Skeletal muscle tissue (tissue), 4 donors: ENCODE measurements around the gene EXOC4. TPM values are rescaled to one million over a fixed set of nuclear protein-coding genes. Genes with fewer than 3 reads are reported as not detected.

ENCODE experiments used
- H3K27ac ChIP-seq: one replicate; pipeline ENCODE4 v1.7.0; 2013; ENCODE audit warnings: mild to moderate bottlenecking, low read depth, low read length, inconsistent platforms
- H3K27me3 ChIP-seq, 3 donors: one replicate each; pipeline ENCODE4 v1.7.0; 2013; ENCODE audit warnings: low read length in 3 of 3; ENCODE audit not compliant: control insufficient read depth in 3 of 3, insufficient read depth in 3 of 3
- H3K36me3 ChIP-seq, 3 donors: one replicate each; pipeline ENCODE4 v1.7.0; 2013; ENCODE audit warnings: low read length in 3 of 3; ENCODE audit not compliant: control insufficient read depth in 3 of 3, insufficient read depth in 3 of 3
- H3K4me1 ChIP-seq, 3 donors: one replicate each; pipeline ENCODE4 v1.7.0; 2013; ENCODE audit warnings: low read length in 3 of 3, mild to moderate bottlenecking in 3 of 3; ENCODE audit not compliant: control insufficient read depth in 3 of 3, insufficient read depth in 3 of 3
- H3K4me3 ChIP-seq, 3 donors: one replicate each; pipeline ENCODE4 v1.7.0; 2013; ENCODE audit warnings: low read length in 3 of 3
- H3K9ac ChIP-seq, 3 donors: one replicate each; pipeline ENCODE4 v1.7.0; 2013; ENCODE audit warnings: low read length in 3 of 3, mild to moderate bottlenecking in 3 of 3, moderate library complexity in 2 of 3, low read depth in 1 of 3
- H3K9me3 ChIP-seq, 3 donors: one replicate each; pipeline ENCODE4 v1.7.0; 2013; ENCODE audit warnings: low read length in 3 of 3; ENCODE audit not compliant: control insufficient read depth in 3 of 3
- total RNA-seq: library from RNA; depleted of rRNA; stranded (reverse); fragments of >200 nt; gene quantifications from one replicate; pipeline ENCODE4 v1.2.3, GENCODE V29; 2014
- donor health status: Osteomylitis.

EXOC4 gene
- total RNA-seq, 1 donor from 2014 or later: 129 TPM

DNA sequence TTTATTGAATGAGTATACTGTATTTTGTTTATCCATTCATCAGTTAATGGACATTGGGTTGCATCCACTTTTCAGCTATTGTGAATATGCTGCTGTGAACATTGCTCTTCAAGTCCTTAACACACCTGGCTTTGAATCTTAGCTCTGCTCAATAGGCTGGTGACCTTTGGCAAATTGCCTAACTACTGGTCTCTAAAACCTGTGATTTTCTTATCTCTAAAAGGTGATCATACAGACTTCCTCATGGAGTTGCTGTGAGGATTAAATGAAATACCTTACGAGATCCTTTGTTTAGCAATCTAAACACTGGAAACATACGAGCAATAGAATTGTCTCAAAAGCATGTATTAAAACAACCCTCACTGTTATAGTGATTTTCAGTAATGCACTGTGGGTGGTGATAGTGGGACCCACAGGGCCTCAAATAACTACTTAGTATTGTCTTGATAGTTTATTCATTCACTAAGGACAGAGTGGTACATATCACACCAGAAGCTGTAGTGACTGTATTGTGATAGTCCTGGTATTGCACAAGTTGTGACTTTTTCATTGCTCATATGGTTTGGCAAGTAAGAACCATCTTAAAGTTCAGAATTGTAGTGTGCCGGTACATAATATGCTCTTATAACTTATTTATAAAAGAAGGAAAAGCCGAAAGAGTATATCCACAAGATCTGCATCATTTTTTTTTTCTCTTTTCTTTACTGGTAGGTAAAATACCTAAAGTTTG lies 257.6 kb downstream of the EXOC4 start:
- H3K27me3 ChIP-seq: no peaks in the 10 kb centered on the region
- H3K36me3 ChIP-seq: no peaks in the 10 kb centered on the region
- no peak overlapping the region for H3K9ac ChIP-seq
- no peak overlapping the region for H3K27ac ChIP-seq
- H3K4me1 ChIP-seq: no peaks in the 10 kb centered on the region
- no peak overlapping the region for H3K4me3 ChIP-seq
- H3K9me3 ChIP-seq: no peaks in the 10 kb centered on the region

GRCh38 chr7:133511252-133511651 lies 258.4 kb downstream of the EXOC4 start:
- H3K4me3 ChIP-seq: no peak overlapping the region
- H3K4me1 ChIP-seq: no peaks in the 10 kb centered on the region
- no peaks in the 10 kb centered on the region for H3K9me3 ChIP-seq
- no peaks in the 10 kb centered on the region for H3K27me3 ChIP-seq
- no peak overlapping the region for H3K9ac ChIP-seq
- no peaks in the 10 kb centered on the region for H3K36me3 ChIP-seq
- H3K27ac ChIP-seq: no peak overlapping the region

DNA sequence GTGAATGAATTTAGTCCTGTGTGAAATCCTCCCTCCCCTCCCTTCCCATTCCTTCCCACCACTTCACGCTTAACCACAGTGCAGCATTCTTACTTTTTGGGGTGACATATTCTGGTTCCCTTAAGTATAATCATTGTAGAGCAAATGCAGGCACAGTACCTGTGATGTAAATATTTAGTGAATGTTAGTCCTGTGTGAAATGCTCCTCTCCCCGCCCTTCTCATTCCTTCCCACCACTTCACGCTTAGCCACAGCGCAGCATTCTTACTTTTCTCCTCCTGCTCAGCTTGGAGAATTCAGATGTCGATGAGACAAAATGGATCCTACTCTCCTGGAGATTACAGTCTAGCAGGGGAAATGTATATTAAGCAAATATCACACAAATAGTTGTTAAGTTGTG lies 258.8 kb downstream of the EXOC4 start:
- no peaks in the 10 kb centered on the region for H3K9me3 ChIP-seq
- no peak overlapping the region for H3K9ac ChIP-seq
- H3K27ac ChIP-seq: no peak overlapping the region
- no peaks in the 10 kb centered on the region for H3K4me1 ChIP-seq
- H3K36me3 ChIP-seq: no peaks in the 10 kb centered on the region
- no peaks in the 10 kb centered on the region for H3K27me3 ChIP-seq
- H3K4me3 ChIP-seq: no peak overlapping the region

DNA sequence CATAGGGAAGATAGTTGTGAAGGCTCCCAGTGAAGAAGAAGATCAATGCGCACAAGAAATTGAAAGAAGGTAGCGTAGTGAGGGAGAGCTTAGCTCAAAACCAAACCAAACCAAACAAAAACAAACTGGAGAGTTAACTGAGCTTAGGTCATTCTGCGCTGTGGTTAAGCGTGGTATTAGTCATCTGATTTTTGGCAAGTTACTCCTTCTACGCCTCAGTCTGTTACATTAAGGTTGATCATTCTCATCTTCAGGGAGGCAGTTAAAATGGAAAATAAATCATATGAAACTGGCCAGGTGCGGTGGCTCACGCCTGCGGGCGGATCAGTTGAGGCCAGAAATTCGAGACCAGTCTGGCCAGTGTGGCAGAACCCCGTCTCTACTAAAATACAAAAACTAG lies 259.7 kb downstream of the EXOC4 start:
- H3K9ac ChIP-seq: no peak overlapping the region
- no peak overlapping the region for H3K4me3 ChIP-seq
- H3K9me3 ChIP-seq: no peaks in the 10 kb centered on the region
- no peaks in the 10 kb centered on the region for H3K36me3 ChIP-seq
- no peak overlapping the region for H3K27ac ChIP-seq
- no peaks in the 10 kb centered on the region for H3K4me1 ChIP-seq
- H3K27me3 ChIP-seq: no peaks in the 10 kb centered on the region

- H3K36me3 ChIP-seq: no peaks in the 10 kb centered on the region
- H3K4me3 ChIP-seq: no peak overlapping the region
These were observed 260.7 kb downstream of the EXOC4 start for GRCh38 chr7:133513608-133514007.

DNA sequence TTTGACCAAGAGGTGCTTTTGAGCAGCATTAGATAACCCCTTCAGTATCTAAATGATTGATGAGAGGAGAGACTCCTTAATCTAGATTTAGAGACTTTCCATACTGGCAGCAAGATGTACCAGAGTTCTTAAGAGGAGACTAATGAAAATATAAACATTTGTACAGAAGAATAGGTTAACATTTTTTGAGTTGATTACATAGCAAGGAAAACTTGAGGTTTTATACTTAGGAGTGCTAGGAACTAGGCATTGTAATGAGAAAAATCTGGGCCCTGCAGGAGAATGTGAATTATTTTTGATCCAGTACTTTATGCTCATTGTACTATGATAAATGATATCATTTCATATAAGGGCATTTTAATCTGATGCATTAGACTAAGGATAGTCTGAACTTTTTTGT lies 261.7 kb downstream of the EXOC4 start:
- Histone ChIP-seq H3K27ac (no peak overlapping the region), H3K4me1 (no peaks in the 10 kb centered on the region), H3K9ac (no peak overlapping the region), H3K9me3 (no peaks in the 10 kb centered on the region), H3K36me3 (no peaks in the 10 kb centered on the region), H3K27me3 (no peaks in the 10 kb centered on the region), H3K4me3 (no peak overlapping the region)

More at GRCh38 chr7:133513608-133514007, 260.7 kb downstream of the EXOC4 start:
- Histone ChIP-seq H3K9me3 (no peaks in the 10 kb centered on the region), H3K9ac (no peak overlapping the region), H3K4me1 (no peaks in the 10 kb centered on the region), H3K27ac (no peak overlapping the region), H3K27me3 (no peaks in the 10 kb centered on the region)

DNA sequence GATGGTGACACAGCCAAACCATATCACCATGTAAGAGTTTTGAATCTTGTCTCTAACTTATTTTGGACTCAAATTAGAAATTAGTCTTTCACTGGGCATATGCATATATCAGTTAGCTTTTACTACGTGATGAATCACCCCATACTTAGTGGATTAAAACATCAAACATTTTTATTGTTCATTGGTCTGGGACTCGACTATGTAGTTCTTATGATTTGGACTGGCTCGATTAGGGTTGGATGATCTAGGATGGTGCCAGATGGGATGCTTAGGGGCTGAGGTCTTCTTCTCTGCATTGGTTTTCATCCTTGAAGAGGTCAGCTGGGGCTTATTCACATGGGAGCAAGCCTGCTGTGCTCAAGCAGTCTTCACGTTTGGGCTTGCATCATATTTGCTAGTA lies 264.9 kb downstream of the EXOC4 start:
- no peak overlapping the region for H3K9ac ChIP-seq
- H3K27ac ChIP-seq: no peak overlapping the region
- no peaks in the 10 kb centered on the region for H3K36me3 ChIP-seq
- no peaks in the 10 kb centered on the region for H3K9me3 ChIP-seq
- no peaks in the 10 kb centered on the region for H3K27me3 ChIP-seq
- no peak overlapping the region for H3K4me3 ChIP-seq
- H3K4me1 ChIP-seq: no peaks in the 10 kb centered on the region

- no peak overlapping the region for H3K4me3 ChIP-seq
- no peaks in the 10 kb centered on the region for H3K27me3 ChIP-seq
- no peaks in the 10 kb centered on the region for H3K9me3 ChIP-seq
- no peak overlapping the region for H3K27ac ChIP-seq
- H3K4me1 ChIP-seq: no peaks in the 10 kb centered on the region
- H3K36me3 ChIP-seq: no peaks in the 10 kb centered on the region
- no peak overlapping the region for H3K9ac ChIP-seq
These were observed 265.8 kb downstream of the EXOC4 start for GRCh38 chr7:133518718-133519117.

DNA sequence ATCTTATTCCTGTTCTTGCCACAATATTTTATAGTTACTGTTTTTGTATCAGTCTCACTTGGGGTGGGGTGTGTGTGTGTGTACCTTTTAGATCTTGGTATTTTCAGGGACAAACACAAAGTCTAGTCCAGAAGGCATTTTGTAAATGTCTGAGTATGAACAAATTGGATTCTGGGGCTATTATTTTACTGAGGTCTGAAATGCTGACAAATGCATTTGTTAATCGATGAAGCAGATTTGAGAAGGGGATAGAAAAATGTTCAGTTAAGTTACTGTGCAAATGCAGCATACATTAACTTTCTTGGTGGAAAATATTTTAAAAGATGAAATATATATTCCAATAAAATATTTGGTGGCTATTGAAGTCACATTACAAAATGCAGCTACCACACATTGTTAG lies 267.4 kb downstream of the EXOC4 start:
- no peaks in the 10 kb centered on the region for H3K36me3 ChIP-seq
- no peak overlapping the region for H3K9ac ChIP-seq
- H3K9me3 ChIP-seq: no peaks in the 10 kb centered on the region
- no peaks in the 10 kb centered on the region for H3K27me3 ChIP-seq
- no peak overlapping the region for H3K27ac ChIP-seq
- H3K4me3 ChIP-seq: no peak overlapping the region
- no peaks in the 10 kb centered on the region for H3K4me1 ChIP-seq

GRCh38 chr7:133522501-133522900 lies 269.6 kb downstream of the EXOC4 start:
- H3K9me3 ChIP-seq: no peaks in the 10 kb centered on the region
- H3K9ac ChIP-seq: no peak overlapping the region

More at GRCh38 chr7:133522501-133522900, 269.6 kb downstream of the EXOC4 start:
- Histone ChIP-seq H3K27ac (no peak overlapping the region), H3K4me3 (no peak overlapping the region), H3K27me3 (no peaks in the 10 kb centered on the region), H3K36me3 (no peaks in the 10 kb centered on the region), H3K4me1 (no peaks in the 10 kb centered on the region)
